Activated naive CD4-positive, alpha-beta T cell treated with Interleukin-2 at 50 U/mL for 16 hours (primary cell): ENCODE data around the gene WSCD2.

Experiments used
- DNase-seq: peaks from one replicate; pipeline ENCODE4 v3.0.0-alpha.2; 2020

The WSCD2 gene

DNA sequence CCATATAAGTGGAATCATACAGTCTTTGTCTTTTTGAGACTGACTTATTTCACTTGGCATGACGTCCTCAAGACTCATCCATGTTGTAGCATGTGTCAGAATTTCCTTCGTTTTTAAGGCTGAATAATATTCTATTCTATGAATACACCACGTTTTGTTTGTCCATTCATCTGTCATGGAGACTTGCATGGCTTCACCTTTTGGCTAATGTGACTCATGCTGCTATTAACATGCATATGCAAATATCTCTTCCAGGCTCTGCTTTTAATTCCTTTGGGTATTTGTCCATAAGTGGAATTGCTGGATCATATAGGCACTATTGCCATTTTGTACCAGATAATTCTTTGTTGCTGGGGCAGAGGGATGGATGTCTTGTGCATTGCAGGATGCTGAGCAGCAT lies 19.6 kb upstream of the WSCD2 start:
- no peak for DNase-seq

DNA sequence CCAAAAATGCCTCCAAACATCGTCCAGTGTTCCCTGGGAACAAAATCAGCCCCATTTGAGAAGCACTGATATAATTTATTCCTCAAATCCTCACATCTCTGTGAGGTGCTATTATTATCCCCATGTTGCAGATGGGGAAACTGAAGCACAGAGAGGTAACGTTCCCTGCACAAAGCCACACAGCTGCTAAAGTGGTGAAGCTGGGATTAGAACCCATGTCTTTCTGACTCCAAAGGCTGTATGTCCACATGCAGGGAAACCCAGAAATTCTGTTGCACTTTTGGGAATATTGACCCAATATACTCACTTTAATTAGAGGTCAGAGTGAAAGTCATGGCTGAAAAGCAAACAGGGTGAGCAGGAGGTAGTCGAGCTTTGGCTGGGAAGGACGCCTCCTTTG lies 19.1 kb upstream of the WSCD2 start:
- DNase-seq, result no peak

DNA sequence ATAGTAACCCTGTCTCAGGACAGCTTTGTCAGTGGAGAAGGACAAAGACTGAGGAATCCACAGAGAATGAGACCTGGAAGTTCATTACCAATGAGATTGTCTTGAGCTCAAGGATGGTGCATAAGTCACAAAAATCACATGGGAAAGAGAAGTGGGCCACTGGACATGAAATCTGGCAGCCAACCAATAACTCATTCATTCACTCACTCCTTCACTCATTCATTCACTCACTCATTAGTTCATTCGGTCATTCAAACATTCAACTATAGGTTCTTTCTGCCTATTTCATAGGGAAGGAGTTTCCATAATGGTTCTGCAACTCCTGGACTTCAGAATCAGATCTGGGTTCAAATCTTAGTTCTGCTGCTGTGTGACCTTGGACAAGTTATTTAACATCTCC lies 18.2 kb upstream of the WSCD2 start:
- no peak for DNase-seq

DNA sequence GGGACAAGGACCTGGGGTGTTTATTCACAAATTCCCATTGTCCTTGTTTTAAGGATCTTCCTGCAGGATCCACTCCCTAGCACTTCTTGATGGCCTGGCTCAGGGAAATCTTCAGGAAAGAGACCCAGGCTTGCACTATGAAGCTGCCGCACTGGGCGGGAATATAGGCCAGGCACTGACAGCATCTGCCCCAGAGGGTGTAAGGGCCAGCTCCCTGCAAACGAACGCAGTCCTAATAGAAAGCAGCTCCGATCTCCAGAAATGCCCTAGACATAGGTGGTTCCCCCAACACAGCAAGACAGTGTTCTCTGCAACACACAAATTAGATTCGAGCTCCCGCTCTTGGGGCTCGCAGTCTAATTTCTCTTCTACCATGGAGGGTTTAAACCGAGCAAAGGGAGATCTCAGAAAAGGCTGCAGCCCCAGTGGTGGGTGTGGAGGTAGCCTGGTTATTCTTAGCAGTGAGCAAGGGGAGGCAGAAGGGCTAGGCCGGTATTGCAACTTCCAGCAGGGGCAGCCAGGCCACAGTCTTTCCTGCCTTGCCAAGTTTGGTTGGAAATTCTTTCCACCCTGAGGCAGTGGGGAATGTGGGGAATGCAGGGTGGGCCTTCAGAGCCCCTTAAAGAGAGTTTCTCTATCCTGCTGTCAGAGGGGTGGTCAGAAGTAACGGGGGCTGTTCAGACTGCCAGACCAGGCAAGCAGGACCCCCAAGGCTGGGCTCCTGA lies 16.1 kb upstream of the WSCD2 start:
- no peak for DNase-seq

DNA sequence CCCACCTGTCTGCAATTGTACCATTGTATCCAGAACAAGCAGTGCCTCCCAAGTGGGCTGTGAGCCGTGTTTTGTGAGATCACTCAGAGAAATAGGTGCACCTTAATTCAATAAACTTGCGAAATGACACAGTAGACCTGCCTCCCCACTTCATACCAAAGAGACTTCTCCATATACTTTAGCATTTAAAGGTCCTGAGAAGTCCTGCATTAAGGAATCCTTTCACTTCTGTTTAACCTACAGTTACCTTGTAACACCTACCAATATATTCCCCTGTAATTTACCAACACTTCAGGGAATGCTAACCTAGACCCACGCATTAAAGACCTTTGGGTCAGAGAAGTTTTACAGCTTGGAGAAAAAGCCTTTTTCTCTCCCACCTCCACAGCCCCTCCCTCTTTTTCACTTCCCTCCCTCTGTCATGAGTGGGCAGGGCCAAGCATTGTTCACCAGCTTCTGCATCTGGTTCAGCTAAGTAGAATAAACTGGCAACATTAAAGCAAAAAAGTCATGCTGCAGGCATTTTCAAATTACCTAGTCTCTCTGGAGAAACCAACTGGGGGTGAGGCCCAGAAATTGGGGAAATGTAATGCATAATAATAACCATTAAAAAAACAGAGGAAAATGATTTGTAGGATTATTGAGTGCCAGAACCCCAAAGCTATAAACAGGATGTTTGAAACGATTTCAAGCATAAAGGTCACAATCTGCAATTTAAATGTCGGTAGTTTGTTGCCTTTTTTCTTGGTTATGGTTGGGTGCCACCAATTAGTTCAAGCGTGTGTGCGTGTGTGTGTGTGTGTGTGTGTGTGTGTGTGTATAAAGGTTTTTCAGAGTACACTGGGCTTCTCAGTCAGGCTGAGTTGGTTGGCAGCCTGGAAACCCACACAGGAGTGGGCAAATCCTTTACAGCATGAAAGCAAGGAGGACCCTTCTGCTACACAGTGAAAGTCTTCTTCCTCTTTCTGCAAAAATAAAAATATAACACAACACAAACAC lies 13.7 kb upstream of the WSCD2 start:
- no peak for DNase-seq

DNA sequence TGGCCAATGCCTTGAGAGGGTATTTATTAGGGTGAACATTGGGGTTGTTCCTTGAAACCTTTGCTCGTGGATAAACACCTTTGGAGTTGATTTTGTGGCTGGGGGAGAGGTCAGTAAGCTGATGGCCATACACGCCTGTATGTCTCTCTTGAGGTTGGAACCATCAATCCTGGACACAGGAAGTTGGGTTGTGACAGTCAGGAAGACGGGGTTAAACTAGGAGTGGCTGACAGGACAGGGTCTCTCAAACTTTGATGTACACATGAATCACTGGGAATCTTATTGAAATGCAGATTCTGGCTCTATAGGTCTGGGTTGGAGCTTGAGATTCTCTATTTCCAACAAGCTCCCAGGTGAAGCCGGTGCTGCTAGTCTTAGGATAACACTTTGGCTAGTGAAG lies 12.8 kb upstream of the WSCD2 start:
- DNase-seq, result no peak

DNA sequence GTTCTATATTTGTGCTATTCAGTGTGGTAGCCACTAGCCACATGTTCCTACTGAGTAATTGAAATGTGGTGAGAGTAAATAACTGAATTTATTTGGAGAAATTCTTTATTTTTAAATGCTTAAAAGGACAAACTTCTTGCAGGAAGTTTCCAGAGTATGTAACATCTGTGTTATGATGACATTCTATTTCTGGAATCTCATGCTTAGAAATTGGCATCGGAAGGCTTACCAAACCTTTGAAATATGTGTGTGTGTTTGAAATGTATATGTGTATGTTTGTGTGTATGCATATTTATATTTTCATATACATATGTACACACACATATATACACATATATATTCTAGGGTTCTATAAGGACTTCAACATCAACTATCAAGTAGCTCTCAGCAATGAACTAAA lies 12.4 kb upstream of the WSCD2 start:
- DNase-seq, result no peak

DNA sequence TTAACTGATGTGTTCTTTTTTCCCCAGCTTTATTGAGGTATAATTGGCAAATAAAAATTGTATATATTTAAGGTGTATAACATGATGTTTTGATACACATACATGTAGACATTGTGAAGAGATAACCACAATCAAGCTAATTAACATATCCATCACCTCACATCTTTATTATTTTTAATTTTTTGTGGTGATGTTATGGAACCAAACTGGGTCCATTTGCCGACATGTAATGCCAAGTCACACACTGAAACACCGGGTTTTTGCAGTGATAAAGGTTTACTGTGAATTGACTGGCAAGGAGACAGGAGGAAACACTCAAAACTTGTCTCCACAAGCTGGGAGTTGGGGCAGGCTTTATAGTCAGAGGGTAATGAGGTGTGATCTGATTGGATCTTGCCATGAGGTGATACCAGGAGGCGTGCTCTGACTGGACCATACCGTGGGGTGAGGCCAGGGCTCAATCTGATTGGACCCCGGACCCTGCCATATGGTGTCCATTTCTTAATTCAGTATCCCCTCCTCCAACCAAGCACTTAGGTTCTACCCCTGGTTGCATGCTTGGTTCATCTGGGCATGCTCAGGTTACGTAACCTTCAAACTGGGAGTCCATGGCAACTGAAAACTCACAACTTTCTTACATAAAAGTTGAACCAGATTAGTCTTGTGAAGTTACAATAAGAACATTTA lies 11.8 kb upstream of the WSCD2 start:
- no peak for DNase-seq

DNA sequence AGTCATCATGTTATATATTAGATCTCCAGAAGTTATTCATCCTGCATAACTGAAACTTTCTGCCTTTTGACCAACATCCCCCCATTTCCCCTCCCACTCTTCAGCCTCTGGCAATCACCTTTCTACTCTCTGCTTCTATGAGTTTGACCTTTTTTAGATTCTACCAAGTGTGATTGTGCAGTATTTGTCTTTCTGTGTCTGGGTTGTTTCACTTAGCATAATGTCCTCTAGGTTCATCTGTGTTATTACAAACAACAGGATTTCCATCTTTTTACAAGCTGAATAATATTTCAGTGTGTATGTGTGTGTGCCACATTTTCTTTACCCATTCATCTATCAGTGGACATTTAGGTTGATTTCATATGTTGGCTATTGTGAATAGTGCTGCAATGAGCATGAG lies 11.2 kb upstream of the WSCD2 start:
- no peak for DNase-seq

DNA sequence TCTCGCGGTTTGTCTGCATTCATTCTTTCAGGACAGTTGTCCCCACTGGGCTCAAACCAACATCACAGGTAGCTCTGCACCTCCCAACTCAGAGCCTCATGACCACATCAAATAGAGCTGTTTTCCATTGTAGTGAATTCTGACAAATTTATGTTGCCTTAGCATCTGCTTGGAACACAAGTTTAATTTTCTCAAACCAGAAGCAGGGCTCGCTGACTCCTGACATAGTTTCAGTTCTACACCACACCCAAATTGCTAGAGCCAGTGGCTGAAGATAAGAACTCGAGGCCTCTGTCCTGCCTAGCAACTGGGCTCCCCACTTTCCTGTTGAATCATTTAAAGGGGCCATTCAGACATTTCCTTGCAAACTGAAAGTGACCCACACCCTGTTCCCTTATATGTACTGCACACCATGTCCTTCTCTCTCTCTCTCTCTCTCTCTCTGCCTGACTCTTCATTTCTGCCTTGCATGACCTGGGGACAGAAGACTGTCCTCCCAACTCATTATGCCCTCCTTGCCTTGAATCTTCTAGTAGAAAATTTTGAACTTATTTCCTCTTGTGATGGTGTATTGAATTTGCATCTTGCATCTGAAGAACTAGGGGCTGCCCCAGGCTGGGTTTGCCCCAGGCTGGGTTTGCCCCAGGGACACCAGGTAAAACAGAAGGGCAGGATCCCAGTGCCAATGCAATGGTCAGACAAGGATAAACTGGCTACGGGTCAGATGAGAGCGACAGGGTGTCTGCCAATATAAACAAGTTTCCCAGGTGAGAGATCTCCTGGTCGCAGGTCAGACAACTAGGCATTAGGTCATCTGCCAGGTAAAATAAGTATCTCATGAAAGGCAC lies 9.7 kb upstream of the WSCD2 start:
- DNase-seq, result no peak

DNA sequence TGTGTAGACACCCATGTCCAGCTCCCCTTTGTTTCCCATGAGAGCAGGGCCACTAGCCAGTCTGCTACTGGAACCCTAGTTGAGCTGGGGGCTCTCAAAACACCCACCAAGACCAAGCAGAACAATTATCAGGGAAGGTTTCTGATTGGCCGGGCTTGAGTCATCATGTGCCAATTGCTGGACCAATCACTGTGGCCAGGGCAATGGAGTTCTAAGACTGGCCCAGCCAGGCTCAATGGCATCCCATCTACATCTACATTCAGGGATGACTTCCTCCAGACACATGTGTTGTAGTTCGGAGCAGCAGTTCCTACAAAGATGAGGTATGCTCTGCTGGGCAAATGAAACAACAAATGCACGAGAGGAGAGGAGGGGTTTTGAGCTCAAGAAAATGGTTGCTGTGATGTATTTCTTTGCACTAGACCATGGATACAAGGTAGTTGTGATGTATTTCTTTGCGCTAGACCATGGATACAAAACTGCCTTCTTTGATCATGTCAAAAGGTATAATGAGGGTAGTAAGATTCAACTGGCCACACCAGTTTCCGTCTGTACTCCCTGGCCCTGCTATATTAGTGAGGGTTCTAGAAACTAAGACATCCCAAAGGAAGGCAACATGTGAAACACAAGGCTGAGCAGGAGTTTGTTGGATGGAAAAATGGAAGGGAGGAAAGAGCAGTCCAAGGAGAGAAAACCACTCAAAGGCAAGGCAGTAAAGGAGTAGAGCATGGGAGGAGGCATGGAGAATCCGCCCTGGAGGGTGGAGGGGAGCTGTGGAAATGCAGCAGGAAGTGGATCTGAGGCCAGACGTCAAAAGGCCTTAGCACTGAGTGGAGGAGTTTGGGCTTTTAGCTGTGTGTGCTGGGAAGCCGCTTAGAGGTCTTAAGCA lies 8.9 kb upstream of the WSCD2 start:
- DNase-seq, result no peak

DNA sequence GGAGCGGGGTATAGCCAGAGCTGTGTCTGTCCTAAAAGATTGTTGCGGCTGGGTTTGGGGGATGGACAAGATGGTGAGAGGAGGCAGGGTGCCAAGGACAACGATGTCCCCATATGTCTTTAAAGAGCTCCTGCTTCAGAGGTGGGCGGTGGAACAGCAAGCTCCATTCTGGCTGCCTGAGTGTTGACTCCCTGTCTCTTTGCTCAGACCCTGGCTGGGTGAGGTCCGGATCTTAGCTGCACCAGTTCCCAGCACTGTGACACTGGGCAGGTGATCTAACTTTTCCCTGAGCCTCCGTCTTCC lies 8.3 kb upstream of the WSCD2 start:
- DNase-seq, result no peak

DNA sequence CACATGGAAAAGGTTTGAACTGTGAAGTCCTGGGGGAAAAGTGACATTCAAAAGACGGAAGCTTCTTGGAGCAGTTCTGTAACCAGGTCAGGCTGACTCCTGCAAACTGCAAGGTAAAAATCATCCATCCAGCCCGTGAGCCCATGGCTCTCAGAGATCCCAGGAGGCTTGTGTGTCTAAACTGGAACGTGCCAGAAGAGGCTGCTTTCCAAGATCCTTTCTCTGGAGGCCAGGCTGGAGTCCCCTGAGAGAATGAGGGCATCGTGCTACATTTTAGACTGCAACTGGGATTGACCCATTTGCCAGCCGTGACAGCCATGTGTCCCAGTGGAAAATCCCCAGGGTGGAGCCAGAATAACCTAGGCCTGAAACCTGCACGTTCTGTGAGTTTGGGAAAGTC lies 7.8 kb upstream of the WSCD2 start:
- no peak for DNase-seq

DNA sequence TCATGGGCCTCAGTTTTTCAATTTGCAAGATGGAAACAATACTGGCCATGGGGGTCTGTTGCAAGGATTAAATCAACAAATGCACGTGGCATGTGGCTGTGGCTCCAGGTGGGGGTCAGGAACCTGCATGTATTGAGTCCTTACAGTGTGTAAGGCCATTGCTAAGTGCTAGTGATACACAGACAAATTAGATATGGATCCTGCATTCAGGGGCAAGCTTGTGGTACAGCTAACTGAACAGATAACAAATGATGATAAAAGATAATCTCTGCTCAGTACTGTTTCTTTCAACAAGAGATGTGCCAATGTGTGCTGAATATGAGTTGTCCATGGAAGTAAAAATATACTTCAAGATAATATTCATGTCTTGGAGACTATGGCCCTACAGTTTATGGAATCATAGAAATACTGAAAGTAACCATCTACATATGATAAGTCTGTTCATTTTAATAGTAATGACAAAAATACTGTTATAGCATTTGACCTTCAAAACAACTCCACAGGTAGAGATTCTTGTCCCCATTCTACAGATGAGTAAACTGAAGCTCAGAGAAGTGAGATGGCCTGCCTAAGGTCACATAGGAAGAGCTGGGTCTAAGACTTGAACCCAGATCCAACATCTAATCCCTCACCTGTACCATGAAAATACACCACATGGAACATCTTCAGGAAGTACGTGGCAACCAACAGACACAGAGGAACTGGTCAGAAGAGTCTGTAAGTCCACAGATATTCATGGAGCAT lies 7.2 kb upstream of the WSCD2 start:
- DNase-seq, result no peak

DNA sequence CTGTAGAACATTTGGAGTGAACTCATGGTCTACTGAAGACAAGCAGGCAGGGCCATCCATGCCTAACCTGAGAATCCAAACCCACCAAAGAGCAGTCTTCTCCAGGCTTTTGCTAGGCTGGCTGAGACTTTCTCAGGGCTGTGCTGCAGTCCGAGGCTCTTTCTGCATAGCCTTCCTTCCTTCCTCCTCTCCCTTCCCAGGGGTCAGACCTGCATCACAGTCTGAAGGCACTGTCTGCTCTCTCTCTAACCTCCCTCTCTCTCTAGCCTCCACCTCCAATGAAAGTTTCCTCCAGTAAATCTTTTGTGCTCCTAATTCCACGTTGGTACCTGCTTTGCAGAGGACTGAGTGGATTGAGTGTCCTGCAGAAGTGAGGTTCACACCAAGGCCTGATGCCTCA lies 6.4 kb upstream of the WSCD2 start:
- no peak for DNase-seq

DNA sequence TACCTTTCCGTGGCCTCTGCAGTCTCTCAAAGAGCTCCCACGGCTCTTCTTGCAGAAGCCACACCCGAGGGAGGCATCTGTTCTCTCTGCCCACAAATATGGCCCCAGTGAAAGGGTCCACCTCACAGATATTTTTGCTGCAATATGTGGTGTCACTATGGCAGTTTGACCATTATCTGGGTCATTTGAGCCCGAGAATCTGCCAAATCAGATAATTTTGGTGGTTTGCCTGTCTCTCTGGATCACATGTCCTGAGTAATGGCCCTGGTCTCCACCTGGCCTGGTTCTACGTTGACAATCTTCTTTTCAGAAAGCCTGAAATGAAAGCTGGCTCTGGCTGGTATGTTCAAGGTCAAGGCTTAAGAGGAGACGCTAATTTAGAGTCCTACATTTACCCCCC lies 5.7 kb upstream of the WSCD2 start:
- no peak for DNase-seq

DNA sequence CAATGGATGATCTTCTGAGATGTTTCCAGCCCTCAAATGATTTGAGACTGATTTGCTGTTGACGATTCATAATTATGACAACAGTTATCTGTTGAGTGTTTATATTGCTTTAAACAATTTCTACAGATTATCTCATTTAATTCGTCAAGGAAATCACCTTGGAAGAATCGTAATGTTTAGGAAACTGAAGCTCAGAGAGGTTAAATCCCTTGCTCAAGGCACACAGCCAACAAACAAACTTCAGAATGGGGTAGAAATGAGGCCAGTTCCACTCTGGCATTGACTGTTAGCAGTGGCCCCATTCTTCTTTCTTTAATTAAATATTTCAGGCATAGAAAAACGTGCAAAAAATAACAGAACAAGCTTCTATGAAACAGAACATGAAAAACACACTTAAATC lies 4.0 kb upstream of the WSCD2 start:
- no peak for DNase-seq

DNA sequence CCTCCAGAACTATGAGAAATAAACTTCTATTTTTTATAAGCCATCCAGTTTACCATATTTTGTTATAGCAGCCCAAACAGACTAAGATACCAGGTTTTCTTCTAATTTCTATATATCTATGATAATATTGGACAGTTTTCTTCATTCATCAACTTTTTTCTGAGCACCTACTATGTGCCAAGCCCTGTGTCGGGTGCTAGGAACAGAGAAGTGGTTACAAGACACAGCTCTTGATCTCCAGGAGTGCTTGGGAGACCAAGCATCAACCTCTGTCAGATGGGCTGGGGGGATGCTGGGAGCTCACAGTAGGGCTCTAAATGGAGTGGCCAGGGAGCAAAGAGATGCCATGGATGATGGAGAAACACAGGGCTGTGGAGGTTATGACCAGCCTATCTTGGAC lies 2.9 kb upstream of the WSCD2 start:
- DNase-seq, result no peak

DNA sequence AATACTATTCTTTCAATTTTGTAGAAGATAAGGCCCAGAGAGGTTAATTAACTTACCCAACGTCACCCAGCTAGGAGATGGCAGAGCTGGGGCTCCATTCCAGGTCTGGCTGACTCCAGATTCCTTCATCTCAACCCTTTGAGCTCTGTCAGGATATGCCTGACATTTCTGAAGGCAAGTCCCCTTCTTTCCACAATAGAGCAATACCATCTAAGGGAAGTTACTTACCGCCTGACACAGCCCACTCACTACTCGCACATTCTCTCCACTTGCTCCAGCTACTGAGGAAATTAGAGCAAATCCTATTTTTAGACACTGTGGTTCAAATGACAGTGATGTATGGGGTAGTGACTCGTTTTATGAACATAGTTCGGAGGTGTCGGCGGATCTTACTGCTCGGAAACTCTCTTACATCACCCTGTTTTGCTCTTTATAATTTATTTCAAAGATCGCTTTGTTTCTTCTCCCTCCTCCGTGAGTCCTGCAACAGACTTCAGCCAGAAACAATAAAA lies 2.0 kb upstream of the WSCD2 start:
- DNase-seq, result no peak

DNA sequence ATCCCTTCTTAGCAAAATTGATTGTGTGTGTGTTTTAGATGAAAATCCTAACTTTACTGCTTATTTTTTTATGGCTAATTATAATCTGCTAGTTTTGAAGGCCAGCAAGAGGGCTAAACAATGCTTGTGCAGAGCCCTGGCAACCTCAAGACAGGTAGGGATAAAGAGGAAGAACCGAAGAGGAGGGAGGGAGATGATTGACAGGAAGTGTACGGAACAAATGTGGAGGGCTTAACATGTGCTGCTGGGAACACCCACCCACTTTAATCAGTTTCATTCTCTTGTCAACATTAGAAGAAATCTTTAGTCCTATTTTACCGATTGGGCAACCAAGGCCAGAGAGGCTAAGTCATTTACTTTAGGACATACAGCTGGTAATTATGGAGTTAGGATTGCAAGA lies 1.4 kb upstream of the WSCD2 start:
- DNase-seq, result no peak
